Measurements from ENCODE around the gene ZNF276. TPM values are rescaled to one million over a fixed set of nuclear protein-coding genes. Genes with fewer than 3 reads are reported as not detected.

The ZNF276 gene
- total RNA-seq, 4 donors from 2014 or later: 48.6 to 146 (median 68.8) TPM

GRCh38 chr16:89706518-89707260 lies 14.6 kb upstream of the ZNF276 start:
- no peak for DNase-seq (ENCODE audit: low spot score in 2 of 2)
- no peaks in the 10 kb centered on the region for H3K27me3 ChIP-seq
- H3K36me3 ChIP-seq: peaks cover 0 to 32% (median 0%) of the 10 kb centered on the region in 3 donors
- H3K9me3 ChIP-seq: no peaks in the 10 kb centered on the region
- H3K27ac ChIP-seq: peak overlapping the region in 1 of 4 donors; percentile 12
- no peak overlapping the region for H3K4me3 ChIP-seq
- peaks cover 0 to 47% (median 7%) of the 10 kb centered on the region in 4 donors for H3K4me1 ChIP-seq
- WGBS, 2 donors: 78 to 79% methylated on average over 11 to 12 of the region's 14 CpGs
- TF ChIP-seq POLR2A (IDR thresholded peaks at IDR 0.05) (no peak), EP300 (IDR thresholded peaks at IDR 0.05) (no peak)
- TF ChIP-seq, protein P1, sequence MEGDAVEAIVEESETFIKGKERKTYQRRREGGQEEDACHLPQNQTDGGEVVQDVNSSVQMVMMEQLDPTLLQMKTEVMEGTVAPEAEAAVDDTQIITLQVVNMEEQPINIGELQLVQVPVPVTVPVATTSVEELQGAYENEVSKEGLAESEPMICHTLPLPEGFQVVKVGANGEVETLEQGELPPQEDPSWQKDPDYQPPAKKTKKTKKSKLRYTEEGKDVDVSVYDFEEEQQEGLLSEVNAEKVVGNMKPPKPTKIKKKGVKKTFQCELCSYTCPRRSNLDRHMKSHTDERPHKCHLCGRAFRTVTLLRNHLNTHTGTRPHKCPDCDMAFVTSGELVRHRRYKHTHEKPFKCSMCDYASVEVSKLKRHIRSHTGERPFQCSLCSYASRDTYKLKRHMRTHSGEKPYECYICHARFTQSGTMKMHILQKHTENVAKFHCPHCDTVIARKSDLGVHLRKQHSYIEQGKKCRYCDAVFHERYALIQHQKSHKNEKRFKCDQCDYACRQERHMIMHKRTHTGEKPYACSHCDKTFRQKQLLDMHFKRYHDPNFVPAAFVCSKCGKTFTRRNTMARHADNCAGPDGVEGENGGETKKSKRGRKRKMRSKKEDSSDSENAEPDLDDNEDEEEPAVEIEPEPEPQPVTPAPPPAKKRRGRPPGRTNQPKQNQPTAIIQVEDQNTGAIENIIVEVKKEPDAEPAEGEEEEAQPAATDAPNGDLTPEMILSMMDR (IDR thresholded peaks at IDR 0.05): no peak

DNA sequence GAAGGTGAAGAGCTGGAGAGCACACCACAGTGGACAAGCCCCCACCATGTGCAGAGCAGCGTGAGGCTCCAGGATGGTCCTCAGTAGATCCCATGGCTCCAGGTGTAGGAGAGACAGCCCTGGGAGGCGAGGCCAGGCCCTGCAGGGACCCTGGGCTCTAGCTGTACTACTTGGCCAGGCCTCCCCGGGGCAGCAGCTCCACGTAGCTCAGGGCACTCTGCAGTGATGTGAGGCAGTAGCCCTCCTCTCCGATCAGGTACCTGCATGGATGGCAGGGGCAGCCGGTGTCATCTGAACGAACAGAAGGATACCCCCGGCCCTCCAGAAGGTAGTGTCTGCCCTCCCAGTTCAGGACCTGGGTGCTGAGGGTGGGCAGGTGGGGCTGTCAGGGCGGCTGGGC lies 13.6 kb upstream of the ZNF276 start:
- no peak overlapping the region for H3K4me3 ChIP-seq

DNA sequence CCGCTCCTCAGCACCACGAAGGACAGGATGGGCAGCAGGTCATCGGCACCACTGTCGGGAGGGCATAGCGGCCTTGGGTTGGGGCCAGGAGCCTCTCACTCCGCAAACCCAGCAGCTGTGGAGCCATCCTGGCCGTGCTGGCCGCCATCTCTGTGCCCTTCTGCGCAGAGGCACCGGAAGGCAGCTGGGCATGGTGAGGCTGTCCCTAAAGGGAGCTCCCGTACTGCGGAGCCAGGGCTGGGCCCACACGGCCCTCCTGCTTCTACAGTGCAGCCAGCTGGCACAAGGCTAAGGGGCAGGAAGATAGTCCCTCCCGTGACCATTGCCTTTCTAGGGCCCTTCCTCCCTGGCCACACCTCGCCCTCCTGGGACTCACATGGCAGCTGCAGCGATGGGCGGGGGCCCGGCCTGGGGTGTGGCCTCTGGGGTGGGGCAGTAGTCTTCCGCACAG lies 12.8 kb upstream of the ZNF276 start:
- no peaks in the 10 kb centered on the region for H3K9me3 ChIP-seq
- H3K27ac ChIP-seq: no peak overlapping the region
- no peak for DNase-seq (ENCODE audit: low spot score in 2 of 2)
- H3K4me1 ChIP-seq: peaks cover 0 to 50% (median 11%) of the 10 kb centered on the region in 4 donors
- peaks cover 0 to 8% of the 10 kb centered on the region in 2 donors for H3K27me3 ChIP-seq
- peaks cover 0 to 32% (median 0%) of the 10 kb centered on the region in 3 donors for H3K36me3 ChIP-seq
- WGBS, 2 donors: 89 to 94% methylated on average over 11 to 12 of the region's 19 CpGs
- no peak for TF ChIP-seq EP300 (IDR thresholded peaks at IDR 0.05)
- TF ChIP-seq, protein P1 (IDR thresholded peaks at IDR 0.05): no peak
- TF ChIP-seq POLR2A (IDR thresholded peaks at IDR 0.05): no peak
- no peak overlapping the region for H3K4me3 ChIP-seq

More for the DNA sequence above, 13.6 kb upstream of the ZNF276 start:
- 87 to 94% methylated on average over 3 to 8 of the region's 9 CpGs for WGBS, 2 donors
- no peak overlapping the region for H3K27ac ChIP-seq
- peaks cover 0 to 32% (median 0%) of the 10 kb centered on the region in 3 donors for H3K36me3 ChIP-seq
- H3K9me3 ChIP-seq: no peaks in the 10 kb centered on the region
- peaks cover 0 to 50% (median 11%) of the 10 kb centered on the region in 4 donors for H3K4me1 ChIP-seq
- TF ChIP-seq EP300 (IDR thresholded peaks at IDR 0.05) (no peak), POLR2A (IDR thresholded peaks at IDR 0.05) (no peak)
- TF ChIP-seq, protein P1 (IDR thresholded peaks at IDR 0.05): no peak
- DNase-seq (ENCODE audit: low spot score in 2 of 2): no peak
- peaks cover 0 to 8% of the 10 kb centered on the region in 2 donors for H3K27me3 ChIP-seq

DNA sequence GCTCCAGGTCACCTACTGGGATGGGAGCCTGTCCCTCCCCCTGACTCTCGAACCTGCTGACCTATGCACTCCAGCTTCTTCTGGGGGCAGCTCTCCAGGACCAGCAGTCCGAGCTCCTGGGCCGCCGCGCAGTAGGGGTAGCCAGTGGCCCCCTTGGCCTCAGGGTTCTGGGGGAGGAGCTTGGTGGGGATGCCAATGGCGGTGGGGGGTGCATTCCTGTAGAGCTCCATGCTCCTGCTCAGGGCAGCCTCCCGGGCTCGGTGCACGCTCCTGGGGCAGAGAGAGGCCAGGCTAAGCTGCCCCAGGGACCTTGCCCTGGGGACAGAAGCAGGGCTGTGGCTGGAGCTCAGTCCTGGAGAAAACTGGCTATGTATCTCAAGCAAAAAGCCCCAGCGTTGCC lies 12.2 kb upstream of the ZNF276 start:
- H3K27ac ChIP-seq: peak overlapping the region in 3 of 4 donors; percentile 34 to 76 (median 50)
- DNase-seq (ENCODE audit: low spot score in 2 of 2): no peak
- H3K9me3 ChIP-seq: no peaks in the 10 kb centered on the region
- 86 to 90% methylated on average over 10 of the region's 10 CpGs for WGBS, 2 donors
- H3K27me3 ChIP-seq: peaks cover 0 to 8% of the 10 kb centered on the region in 2 donors
- TF ChIP-seq POLR2A (IDR thresholded peaks at IDR 0.05) (no peak), EP300 (IDR thresholded peaks at IDR 0.05) (no peak)
- TF ChIP-seq, protein P1 (IDR thresholded peaks at IDR 0.05): no peak
- H3K4me1 ChIP-seq: peaks cover 0 to 50% (median 11%) of the 10 kb centered on the region in 4 donors
- peaks cover 0 to 32% (median 0%) of the 10 kb centered on the region in 3 donors for H3K36me3 ChIP-seq
- H3K4me3 ChIP-seq: no peak overlapping the region
